Activated CD8-positive, alpha-beta T cell treated with anti-CD3 and anti-CD28 coated beads, Interleukin-2, amount 10 ng/mL, durations not matched to agents 7 days and 5 days (primary cell): ENCODE data around the gene RABL3. TPM values are rescaled to one million over a fixed set of nuclear protein-coding genes. Genes with fewer than 3 reads are reported as not detected.
"Not testable (repeated sequence)": the region's sequence is repeated elsewhere in the genome, so short reads cannot be mapped to it uniquely, and the experiment has no call there.

Experiments used
- ATAC-seq: fragments of 150-1000 bp; cut with Tn5 transposase; one replicate; pipeline ENCODE4 v1.10.0; 2021; ENCODE audit warnings: moderate library complexity
- CTCF ChIA-PET: fragments of 350-600 bp; sonication (Branson Sonifier 250); formaldehyde crosslinking; loops from one replicate; lab custom pipeline; 2021; ENCODE audit warnings: antibody characterized with exemption; lab: Charles Lee
- POLR2A ChIA-PET: fragments of 350-600 bp; sonication (Branson Sonifier 250); formaldehyde crosslinking; loops from one replicate; lab custom pipeline; 2021; ENCODE audit warnings: antibody characterized with exemption; lab: Charles Lee
- DNase-seq: peaks from one replicate; pipeline ENCODE4 v3.0.0-alpha.2; 2020
- H3K27ac Mint-ChIP-seq: one replicate; pipeline ENCODE4 v1.8.0; 2021; ENCODE audit warnings: mild to moderate bottlenecking, mixed read lengths
- H3K27me3 Mint-ChIP-seq: one replicate; pipeline ENCODE4 v1.8.0; 2021; ENCODE audit warnings: low read depth, mixed read lengths
- H3K36me3 Mint-ChIP-seq: one replicate; pipeline ENCODE4 v1.8.0; 2021; ENCODE audit warnings: low read depth, mixed read lengths
- H3K4me1 Mint-ChIP-seq: one replicate; pipeline ENCODE4 v1.8.0; 2021; ENCODE audit warnings: low read depth, mixed read lengths
- H3K4me3 Mint-ChIP-seq: one replicate; pipeline ENCODE4 v1.8.0; 2021; ENCODE audit warnings: mild to moderate bottlenecking, mixed read lengths
- H3K9me3 Mint-ChIP-seq: one replicate; pipeline ENCODE4 v1.8.0; 2022; ENCODE audit warnings: mixed read lengths; ENCODE audit not compliant: insufficient read depth
- total RNA-seq, 2 experiments: library from RNA; stranded (reverse); gene quantifications; one replicate each; pipeline ENCODE4 v1.2.3, GENCODE V29; 2021

Gene RABL3
- total RNA-seq, 2 experiments from 2014 or later = 24.4 to 25.5 TPM

- POLR2A ChIA-PET = interaction anchor here (4.0 kb wide), 1 partner anchor 147 kb away, joined by 29 read pairs; the partner anchor contains the start of gene NDUFB4
- H3K4me1 Mint-ChIP-seq = peaks cover 24% of the 10 kb centered on the region
- H3K9me3 Mint-ChIP-seq = no peaks in the 10 kb centered on the region
- DNase-seq (no peak), ATAC-seq (no peak)
- H3K4me3 Mint-ChIP-seq = peak overlapping the region; percentile 95
- H3K27me3 Mint-ChIP-seq = no peaks in the 10 kb centered on the region
- peaks cover 13% of the 10 kb centered on the region for H3K36me3 Mint-ChIP-seq
- CTCF ChIA-PET = interaction anchor here (1.0 to 1.4 kb wide), 2 partner anchors 139 to 182 kb away, joined by 3 to 4 read pairs; no protein-coding TSS in a partner anchor
- H3K27ac Mint-ChIP-seq = peak overlapping the region; percentile 98
Observed at GRCh38 chr3:120743556-120744195, 1.4 kb upstream of the RABL3 start.

DNA sequence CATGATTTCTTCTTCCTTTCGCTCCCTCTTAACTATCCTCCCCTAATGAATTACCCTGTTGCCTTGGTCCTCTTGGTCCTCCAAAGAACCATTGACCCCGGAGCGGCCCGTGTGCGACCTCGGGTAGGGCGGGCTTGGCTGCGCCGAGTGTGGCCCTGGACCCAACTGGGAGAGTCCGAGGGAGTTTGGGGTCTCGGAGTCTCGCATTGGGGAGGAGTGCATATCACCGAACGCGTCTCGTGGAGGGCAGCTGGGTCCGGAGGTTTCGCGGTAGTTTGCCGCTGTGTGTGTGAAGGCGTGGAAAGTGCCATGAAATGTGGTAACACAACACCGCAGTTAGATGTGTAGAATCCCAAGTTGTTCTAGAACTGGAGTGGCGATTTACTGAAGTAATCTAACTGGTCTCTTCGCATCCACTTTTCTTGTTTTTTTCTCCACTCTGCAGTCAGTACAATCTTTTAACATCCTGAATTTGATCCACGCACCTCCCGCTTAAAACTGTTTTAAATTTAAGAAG is 591 bp upstream of the RABL3 start:
- Mint-ChIP-seq H3K4me3 (peak overlapping the region; percentile 95), H3K27ac (peak overlapping the region; percentile 98), H3K4me1 (peaks cover 24% of the 10 kb centered on the region), H3K36me3 (peaks cover 18% of the 10 kb centered on the region), H3K27me3 (no peaks in the 10 kb centered on the region), H3K9me3 (no peaks in the 10 kb centered on the region)
- POLR2A ChIA-PET = interaction anchor here (0.6 to 4.0 kb wide), 2 partner anchors 14 to 147 kb away, joined by 3 to 29 read pairs; partner anchors contain the start of gene NDUFB4
- peak; percentile 49 for DNase-seq
- CTCF ChIA-PET = interaction anchor here (1.3 to 1.6 kb wide), 2 partner anchors 23 to 52 kb away, joined by 3 to 7 read pairs; no protein-coding TSS in a partner anchor
- peak; percentile 32 for ATAC-seq

DNA sequence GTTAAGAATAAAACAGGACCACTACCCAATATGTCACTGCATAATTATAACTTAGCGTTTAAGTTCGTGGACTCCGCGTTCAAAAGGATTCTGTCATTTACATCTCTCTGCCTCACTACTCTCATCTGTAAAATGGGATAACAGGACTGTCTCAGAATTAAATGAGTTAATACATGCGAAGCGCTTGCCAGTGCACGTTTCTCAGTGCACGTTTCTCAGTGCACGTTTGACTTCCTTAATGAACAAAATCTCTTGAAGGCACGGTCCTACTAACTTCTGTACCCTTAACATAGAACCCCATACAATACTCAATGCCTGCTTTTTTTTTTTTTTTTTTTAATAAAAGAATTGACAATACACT is 499 bp downstream of the RABL3 start:
- Mint-ChIP-seq H3K36me3 (peaks cover 24% of the 10 kb centered on the region), H3K27ac (peak overlapping the region; percentile 98), H3K4me1 (peaks cover 24% of the 10 kb centered on the region), H3K4me3 (peak overlapping the region; percentile 95), H3K9me3 (peaks cover 5% of the 10 kb centered on the region), H3K27me3 (no peaks in the 10 kb centered on the region)
- DNase-seq (no peak), ATAC-seq (peak; percentile 33)
- CTCF ChIA-PET = interaction anchor here (1.0 to 1.6 kb wide), 3 partner anchors 22 to 324 kb away, joined by 3 to 7 read pairs (median 4); no protein-coding TSS in a partner anchor
- POLR2A ChIA-PET = interaction anchor here (0.9 to 4.0 kb wide), 2 partner anchors 146 to 393 kb away, joined by 3 to 29 read pairs; partner anchors contain the start of genes LRRC58 and NDUFB4

- no peak for ATAC-seq
- peaks cover 23% of the 10 kb centered on the region for H3K36me3 Mint-ChIP-seq
- H3K9me3 Mint-ChIP-seq = peaks cover 5% of the 10 kb centered on the region
- H3K4me3 Mint-ChIP-seq = peak overlapping the region; percentile 95
- POLR2A ChIA-PET = interaction anchor here (0.9 to 4.0 kb wide), 2 partner anchors 145 to 393 kb away, joined by 3 to 29 read pairs; partner anchors contain the start of genes LRRC58 and NDUFB4
- H3K4me1 Mint-ChIP-seq = peaks cover 24% of the 10 kb centered on the region
- H3K27ac Mint-ChIP-seq = peak overlapping the region; percentile 98
- no peak for DNase-seq
- CTCF ChIA-PET = interaction anchor here (1.0 to 1.6 kb wide), 2 partner anchors 54 to 324 kb away, joined by 4 to 7 read pairs; no protein-coding TSS in a partner anchor
- no peaks in the 10 kb centered on the region for H3K27me3 Mint-ChIP-seq
Observed at GRCh38 chr3:120741320-120741719, 996 bp downstream of the RABL3 start.

GRCh38 chr3:120738006-120738405 is 4.3 kb downstream of the RABL3 start:
- H3K27ac Mint-ChIP-seq, H3K27me3 Mint-ChIP-seq, DNase-seq, POLR2A ChIA-PET, H3K4me1 Mint-ChIP-seq, H3K4me3 Mint-ChIP-seq, ATAC-seq: not testable (repeated sequence)
- H3K36me3 Mint-ChIP-seq = peaks cover 22% of the 10 kb centered on the region
- CTCF ChIA-PET = interaction anchor here (0.9 to 1.6 kb wide), 3 partner anchors 18 to 179 kb away, joined by 3 read pairs; no protein-coding TSS in a partner anchor
- peaks cover 10% of the 10 kb centered on the region for H3K9me3 Mint-ChIP-seq

DNA sequence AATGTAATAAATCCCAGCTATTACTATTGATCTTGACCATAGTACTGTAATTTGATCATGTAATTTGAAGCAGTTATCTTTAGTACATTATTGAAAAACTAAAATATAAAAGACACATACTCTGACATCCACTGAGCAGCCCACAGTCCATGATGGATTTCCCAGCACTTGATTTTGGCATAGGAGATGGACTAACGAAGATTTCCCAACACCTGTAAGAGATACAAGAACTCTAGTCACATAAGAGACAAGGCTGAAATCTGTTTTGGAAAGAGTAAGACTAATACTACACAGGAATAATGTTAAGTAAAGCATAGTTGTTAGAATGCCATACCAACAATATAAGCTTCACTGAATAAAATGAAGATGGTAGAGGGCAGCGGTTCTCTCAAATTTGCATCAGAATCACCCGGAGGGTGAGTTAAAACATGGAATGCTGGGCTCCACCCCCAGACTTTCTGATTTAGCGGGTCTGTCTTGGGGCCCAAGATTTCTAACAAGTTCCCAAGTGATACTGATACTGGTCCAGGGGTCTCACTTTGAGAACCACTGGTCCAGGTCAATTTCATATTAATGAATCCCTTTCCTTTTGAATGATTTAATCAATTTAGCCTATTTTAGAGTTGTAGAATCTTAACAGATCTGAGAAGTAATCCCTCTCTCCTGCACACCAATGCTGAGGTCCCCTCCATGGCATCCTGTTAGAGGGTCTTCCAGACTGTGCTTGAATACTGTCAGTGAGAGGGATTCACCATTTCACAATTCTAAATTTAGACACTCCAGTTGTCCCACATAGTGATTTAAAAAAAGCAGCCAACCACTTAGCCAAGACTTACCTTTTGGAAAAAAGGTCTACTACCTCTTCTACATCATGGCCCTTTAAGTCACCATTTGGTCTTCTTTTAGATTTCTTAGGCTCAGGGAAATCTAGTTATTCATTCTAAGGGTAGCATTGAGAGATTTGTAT is 11.5 kb downstream of the RABL3 start:
- Mint-ChIP-seq H3K27ac (no peak overlapping the region), H3K4me3 (no peak overlapping the region), H3K9me3 (peaks cover 5% of the 10 kb centered on the region), H3K4me1 (no peaks in the 10 kb centered on the region), H3K27me3 (no peaks in the 10 kb centered on the region), H3K36me3 (peaks cover 21% of the 10 kb centered on the region)
- no peak for ATAC-seq
- ChIA-PET CTCF (interaction anchor here (1.3 kb wide), 1 partner anchor 11 kb away, joined by 3 read pairs; no protein-coding TSS in a partner anchor), POLR2A (no interaction called here)
- DNase-seq = no peak

GRCh38 chr3:120726791-120727190 is 15.5 kb downstream of the RABL3 start:
- H3K36me3 Mint-ChIP-seq = peaks cover 37% of the 10 kb centered on the region
- CTCF ChIA-PET = no interaction called here
- H3K4me1 Mint-ChIP-seq = no peaks in the 10 kb centered on the region
- POLR2A ChIA-PET = no interaction called here
- H3K4me3 Mint-ChIP-seq = no peak overlapping the region
- H3K27ac Mint-ChIP-seq = no peak overlapping the region
- DNase-seq = no peak
- no peaks in the 10 kb centered on the region for H3K27me3 Mint-ChIP-seq
- H3K9me3 Mint-ChIP-seq = no peaks in the 10 kb centered on the region
- ATAC-seq = no peak

- peaks cover 25% of the 10 kb centered on the region for H3K4me1 Mint-ChIP-seq
- H3K4me3 Mint-ChIP-seq = peak overlapping the region; percentile 69
- DNase-seq = peak; percentile 86
- H3K36me3 Mint-ChIP-seq = peaks cover 20% of the 10 kb centered on the region
- not testable (repeated sequence) for H3K27me3 Mint-ChIP-seq, H3K9me3 Mint-ChIP-seq
- POLR2A ChIA-PET = interaction anchor here (1.7 kb wide), 1 partner anchor 122 kb away, joined by 5 read pairs; no protein-coding TSS in a partner anchor
- peak; percentile 78 for ATAC-seq
- H3K27ac Mint-ChIP-seq = peak overlapping the region; percentile 83
- CTCF ChIA-PET = interaction anchor here (0.9 to 1.4 kb wide), 4 partner anchors 11 to 124 kb away, joined by 3 read pairs; partner anchors contain the start of genes GTF2E1, NDUFB4 and RABL3
Observed at GRCh38 chr3:120719167-120719834, 23.0 kb downstream of the RABL3 start.

DNA sequence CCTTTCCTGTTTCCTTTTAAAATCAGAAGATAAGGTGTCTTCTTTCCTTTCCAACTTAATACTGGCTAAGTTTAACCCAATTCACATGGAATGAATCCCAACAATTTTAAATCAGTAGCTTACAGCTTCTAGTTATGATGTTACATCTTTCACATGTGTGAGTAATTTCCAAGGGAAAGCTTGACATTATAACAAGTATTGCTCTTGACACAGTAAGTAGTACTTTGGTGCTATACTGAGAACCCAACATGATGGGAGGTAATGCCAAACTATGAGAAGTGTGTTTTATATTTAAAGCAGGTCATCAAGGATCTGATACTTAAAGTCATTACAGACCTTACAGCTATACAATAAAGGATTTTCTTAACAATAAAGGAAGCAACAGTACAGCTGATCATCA is 29.1 kb downstream of the RABL3 start:
- Mint-ChIP-seq H3K4me3 (no peak overlapping the region), H3K27me3 (no peaks in the 10 kb centered on the region), H3K4me1 (peaks cover under 1% of the 10 kb centered on the region), H3K36me3 (no peaks in the 10 kb centered on the region), H3K27ac (no peak overlapping the region), H3K9me3 (no peaks in the 10 kb centered on the region)
- ATAC-seq (no peak), DNase-seq (no peak)
- POLR2A ChIA-PET = no interaction called here
- CTCF ChIA-PET = interaction anchor here (1.2 kb wide), 1 partner anchor 14 kb away, joined by 3 read pairs; no protein-coding TSS in a partner anchor

GRCh38 chr3:120710369-120710768 is 31.9 kb downstream of the RABL3 start:
- H3K4me1 Mint-ChIP-seq = no peaks in the 10 kb centered on the region
- ATAC-seq (no peak), DNase-seq (no peak)
- no peaks in the 10 kb centered on the region for H3K9me3 Mint-ChIP-seq
- H3K4me3 Mint-ChIP-seq = no peak overlapping the region
- CTCF ChIA-PET = interaction anchor here (0.9 kb wide), 1 partner anchor 13 kb away, joined by 3 read pairs; no protein-coding TSS in a partner anchor
- H3K36me3 Mint-ChIP-seq = peaks cover 3% of the 10 kb centered on the region
- H3K27ac Mint-ChIP-seq = no peak overlapping the region
- no peaks in the 10 kb centered on the region for H3K27me3 Mint-ChIP-seq
- POLR2A ChIA-PET = interaction anchor here (0.9 kb wide), 1 partner anchor 114 kb away, joined by 3 read pairs; the partner anchor contains the start of gene NDUFB4
